ENCODE measurements around the gene NLGN2. TPM values are rescaled to one million over a fixed set of nuclear protein-coding genes. Genes with fewer than 3 reads are reported as not detected.

NLGN2 gene
- total RNA-seq, 2 experiments from 2014 or later = 7.6 to 8.4 TPM

DNA sequence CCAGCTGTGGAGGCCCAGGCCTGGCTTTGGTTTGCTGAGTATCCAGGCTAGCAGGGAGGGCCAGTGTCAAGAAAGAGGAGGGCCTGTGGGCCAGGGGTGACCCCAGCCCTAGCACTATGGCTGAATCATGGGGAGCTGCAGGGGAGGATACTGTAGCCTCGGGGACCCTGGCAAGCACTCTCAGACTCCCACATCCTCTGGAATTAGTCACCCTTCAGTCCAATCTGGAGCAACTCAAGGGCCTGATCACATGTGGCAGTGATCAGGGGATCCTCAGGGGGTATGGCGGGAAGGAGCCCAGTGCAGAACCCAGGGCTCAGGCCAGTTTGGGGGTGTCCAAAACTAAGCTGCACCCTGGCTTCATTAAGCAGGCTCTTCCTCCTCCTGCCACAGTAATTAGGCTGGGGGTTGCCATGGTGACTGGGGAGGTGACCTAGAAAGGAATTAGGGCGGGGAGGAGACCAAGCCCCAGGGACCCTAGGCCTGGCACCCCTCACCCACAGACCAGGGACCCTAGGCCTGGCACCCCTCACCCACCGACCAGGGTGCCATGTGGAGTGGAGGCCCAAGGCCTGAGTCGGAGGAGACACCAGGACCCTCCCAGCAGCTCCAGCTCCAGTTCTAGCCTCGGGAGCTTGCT, 5.8 kb downstream of the NLGN2 start:
- Histone ChIP-seq H3K4me3 (ENCODE audit: low read length) (no peak overlapping the region), H3K27ac (ENCODE audit: low read depth in 1 of 2, low read length in 2 of 2) (no peak overlapping the region), H3K4me1 (ENCODE audit: insufficient read depth, low read length) (peaks cover 7% of the 10 kb centered on the region), H3K36me3 (ENCODE audit: insufficient read depth, low read length) (no peaks in the 10 kb centered on the region), H3K27me3 (ENCODE audit: control insufficient read depth in 1 of 2, insufficient read depth in 2 of 2, low read length in 2 of 2) (no peaks in the 10 kb centered on the region), H3K9me3 (ENCODE audit: control insufficient read depth in 1 of 2, insufficient read depth in 1 of 2, low read length in 2 of 2) (no peaks in the 10 kb centered on the region)
- DNase-seq (no peak), ATAC-seq (ENCODE audit: poor library complexity) (no peak)
- Mint-ChIP-seq H3K36me3 (ENCODE audit: low read depth) (no peaks in the 10 kb centered on the region), H3K9me3 (no peaks in the 10 kb centered on the region), H3K4me1 (ENCODE audit: low read depth) (peaks cover 4% of the 10 kb centered on the region), H3K4me3 (no peak overlapping the region), H3K27me3 (no peaks in the 10 kb centered on the region), H3K27ac (no peak overlapping the region)
- TF ChIP-seq, protein P1, sequence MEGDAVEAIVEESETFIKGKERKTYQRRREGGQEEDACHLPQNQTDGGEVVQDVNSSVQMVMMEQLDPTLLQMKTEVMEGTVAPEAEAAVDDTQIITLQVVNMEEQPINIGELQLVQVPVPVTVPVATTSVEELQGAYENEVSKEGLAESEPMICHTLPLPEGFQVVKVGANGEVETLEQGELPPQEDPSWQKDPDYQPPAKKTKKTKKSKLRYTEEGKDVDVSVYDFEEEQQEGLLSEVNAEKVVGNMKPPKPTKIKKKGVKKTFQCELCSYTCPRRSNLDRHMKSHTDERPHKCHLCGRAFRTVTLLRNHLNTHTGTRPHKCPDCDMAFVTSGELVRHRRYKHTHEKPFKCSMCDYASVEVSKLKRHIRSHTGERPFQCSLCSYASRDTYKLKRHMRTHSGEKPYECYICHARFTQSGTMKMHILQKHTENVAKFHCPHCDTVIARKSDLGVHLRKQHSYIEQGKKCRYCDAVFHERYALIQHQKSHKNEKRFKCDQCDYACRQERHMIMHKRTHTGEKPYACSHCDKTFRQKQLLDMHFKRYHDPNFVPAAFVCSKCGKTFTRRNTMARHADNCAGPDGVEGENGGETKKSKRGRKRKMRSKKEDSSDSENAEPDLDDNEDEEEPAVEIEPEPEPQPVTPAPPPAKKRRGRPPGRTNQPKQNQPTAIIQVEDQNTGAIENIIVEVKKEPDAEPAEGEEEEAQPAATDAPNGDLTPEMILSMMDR (IDR thresholded peaks at IDR 0.05) = no peak
- CTCF ChIA-PET = no interaction called here
- POLR2A ChIA-PET = interaction anchor here (1.3 kb wide), 1 partner anchor 23 kb away, joined by 4 read pairs; no protein-coding TSS in a partner anchor
- intact Hi-C loops (cut with DNase I, micrococcal nuclease) = no loop called here

DNA sequence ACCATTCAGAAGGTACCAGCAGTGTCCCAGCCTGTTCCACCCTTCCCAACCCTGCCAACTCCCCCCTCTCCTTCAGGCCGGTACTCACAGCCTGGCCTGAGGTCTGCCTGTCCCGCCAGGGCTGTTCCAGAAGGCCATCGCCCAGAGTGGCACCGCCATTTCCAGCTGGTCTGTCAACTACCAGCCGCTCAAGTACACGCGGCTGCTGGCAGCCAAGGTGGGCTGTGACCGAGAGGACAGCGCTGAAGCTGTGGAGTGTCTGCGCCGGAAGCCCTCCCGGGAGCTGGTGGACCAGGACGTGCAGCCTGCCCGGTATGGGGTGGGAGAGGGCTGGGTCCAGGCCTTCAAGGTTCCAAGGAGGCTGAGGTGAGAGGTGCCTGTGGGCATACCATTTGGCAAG, 7.2 kb downstream of the NLGN2 start:
- Histone ChIP-seq H3K27ac (ENCODE audit: low read depth in 1 of 2, low read length in 2 of 2) (no peak overlapping the region), H3K9me3 (ENCODE audit: control insufficient read depth in 1 of 2, insufficient read depth in 1 of 2, low read length in 2 of 2) (no peaks in the 10 kb centered on the region), H3K36me3 (ENCODE audit: insufficient read depth, low read length) (no peaks in the 10 kb centered on the region), H3K27me3 (ENCODE audit: control insufficient read depth in 1 of 2, insufficient read depth in 2 of 2, low read length in 2 of 2) (no peaks in the 10 kb centered on the region), H3K4me3 (ENCODE audit: low read length) (no peak overlapping the region), H3K4me1 (ENCODE audit: insufficient read depth, low read length) (no peaks in the 10 kb centered on the region)
- no peak overlapping the region for H3K27ac Mint-ChIP-seq
- TF ChIP-seq, protein P1 (IDR thresholded peaks at IDR 0.05) = no peak
- no peaks in the 10 kb centered on the region for H3K36me3 Mint-ChIP-seq (ENCODE audit: low read depth)
- ChIA-PET POLR2A (no interaction called here), CTCF (no interaction called here)
- DNase-seq = no peak
- no peaks in the 10 kb centered on the region for H3K27me3 Mint-ChIP-seq
- no peaks in the 10 kb centered on the region for H3K9me3 Mint-ChIP-seq
- H3K4me1 Mint-ChIP-seq (ENCODE audit: low read depth) = no peaks in the 10 kb centered on the region
- ATAC-seq (ENCODE audit: poor library complexity) = no peak
- H3K4me3 Mint-ChIP-seq = no peak overlapping the region
- intact Hi-C loops (cut with DNase I, micrococcal nuclease) = loop anchor here in 1 of 2 experiments (5.0 kb wide), 1 partner anchor 58 kb away; the partner anchor contains the start of gene TMEM95

DNA sequence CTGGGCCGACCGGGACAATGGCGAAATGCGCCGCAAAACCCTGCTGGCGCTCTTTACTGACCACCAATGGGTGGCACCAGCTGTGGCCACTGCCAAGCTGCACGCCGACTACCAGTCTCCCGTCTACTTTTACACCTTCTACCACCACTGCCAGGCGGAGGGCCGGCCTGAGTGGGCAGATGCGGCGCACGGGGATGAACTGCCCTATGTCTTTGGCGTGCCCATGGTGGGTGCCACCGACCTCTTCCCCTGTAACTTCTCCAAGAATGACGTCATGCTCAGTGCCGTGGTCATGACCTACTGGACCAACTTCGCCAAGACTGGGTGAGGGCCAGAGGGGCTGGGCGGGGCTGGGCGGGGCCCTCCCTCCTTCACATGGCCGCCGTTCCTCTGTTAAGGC, 8.1 kb downstream of the NLGN2 start:
- ATAC-seq (ENCODE audit: poor library complexity) (no peak), DNase-seq (no peak)
- POLR2A ChIA-PET = no interaction called here
- TF ChIP-seq, protein P1 (IDR thresholded peaks at IDR 0.05) = no peak
- no peaks in the 10 kb centered on the region for H3K27me3 Mint-ChIP-seq
- no peaks in the 10 kb centered on the region for H3K4me1 Mint-ChIP-seq (ENCODE audit: low read depth)
- intact Hi-C loops (cut with DNase I, micrococcal nuclease) = loop anchor here in 1 of 2 experiments (5.0 kb wide), 1 partner anchor 58 kb away; the partner anchor contains the start of gene TMEM95
- H3K27ac Mint-ChIP-seq = no peak overlapping the region
- CTCF ChIA-PET = no interaction called here
- Histone ChIP-seq H3K27ac (ENCODE audit: low read depth in 1 of 2, low read length in 2 of 2) (no peak overlapping the region), H3K36me3 (ENCODE audit: insufficient read depth, low read length) (no peaks in the 10 kb centered on the region), H3K4me1 (ENCODE audit: insufficient read depth, low read length) (no peaks in the 10 kb centered on the region), H3K9me3 (ENCODE audit: control insufficient read depth in 1 of 2, insufficient read depth in 1 of 2, low read length in 2 of 2) (peaks cover 0 to 1% of the 10 kb centered on the region in 2 experiments), H3K4me3 (ENCODE audit: low read length) (no peak overlapping the region), H3K27me3 (ENCODE audit: control insufficient read depth in 1 of 2, insufficient read depth in 2 of 2, low read length in 2 of 2) (no peaks in the 10 kb centered on the region)
- no peaks in the 10 kb centered on the region for H3K36me3 Mint-ChIP-seq (ENCODE audit: low read depth)
- no peaks in the 10 kb centered on the region for H3K9me3 Mint-ChIP-seq
- H3K4me3 Mint-ChIP-seq = no peak overlapping the region

Measured in CD4-positive, alpha-beta T cell (primary cell).